A549 treated with GW870086 at 1 μM for 4 hours (cell line): ENCODE measurements around the gene IFI6. TPM values are rescaled to one million over a fixed set of nuclear protein-coding genes. Genes with fewer than 3 reads are reported as not detected.

ENCODE experiments used
- total RNA-seq: library from RNA; stranded (reverse); fragments of 200-300 nt; extraction: Qiagen RNA extraction; gene quantifications from 5 replicates; pipeline ENCODE4 v1.2.3, GENCODE V29; 2022; ENCODE audit warnings: low read depth

Gene IFI6
- total RNA-seq = 9.7 to 13.1 TPM (median 12.6 TPM) in 5 replicates

GRCh38 chr1:27671964-27672749 is at the start of gene IFI6:
Gene IFI6 (minus strand): TSS chr1:27672192. CDS start chr1:27669314, 2,878 bp downstream.

GRCh38 chr1:27634985-27635367 is 37.0 kb downstream of the IFI6 start, which contains the start of gene FGR:
Gene FGR (minus strand): TSS chr1:27635185. CDS start chr1:27623916, 11,269 bp downstream.

Other genes with a start within 250 kb of the IFI6 start
- gene WASF2, start 182.0 kb downstream of the IFI6 start, total RNA-seq = 47.3 to 60.7 TPM (median 59.2 TPM) in 5 replicates
- gene AHDC1, start 68.0 kb downstream of the IFI6 start, total RNA-seq = 22.4 to 30.6 TPM (median 27.6 TPM) in 5 replicates
- 0.05 TPM in 1 of 5 replicates, not detected in the others for gene FGR, start 37.0 kb downstream of the IFI6 start, total RNA-seq
- 4.0 to 6.3 TPM (median 5.7 TPM) in 5 replicates for gene FAM76A, start 53.8 kb upstream of the IFI6 start, total RNA-seq
- 7.8 to 10.2 TPM (median 10.0 TPM) in 5 replicates for gene STX12, start 101.0 kb upstream of the IFI6 start, total RNA-seq
- 33.9 to 38.0 TPM (median 36.4 TPM) in 5 replicates for gene PPP1R8, start 158.6 kb upstream of the IFI6 start, total RNA-seq
- gene THEMIS2, start 200.4 kb upstream of the IFI6 start, total RNA-seq = 0.70 to 1.4 TPM (median 1.3 TPM) in 5 replicates
- gene RPA2, start 242.4 kb upstream of the IFI6 start, total RNA-seq = 33.9 to 40.0 TPM (median 38.2 TPM) in 5 replicates